ENCODE measurements around the gene TNFAIP8. TPM values are rescaled to one million over a fixed set of nuclear protein-coding genes. Genes with fewer than 3 reads are reported as not detected.

TNFAIP8 gene
- total and polyA plus RNA-seq, 2 experiments from 2014 or later: 18.3 to 37.6 TPM

- peak overlapping the region; percentile 57 for H3K27ac ChIP-seq
- peaks cover 7% of the 10 kb centered on the region for H3K79me2 ChIP-seq
- WGBS (ENCODE audit: low lambda C conversion rate, missing lambda C conversion rate): 59% methylated on average over 5 of the region's 5 CpGs
Observed at GRCh38 chr5:119313658-119314605, 41.9 kb upstream of the TNFAIP8 start.

GRCh38 chr5:119315516-119315949, 40.3 kb upstream of the TNFAIP8 start:
- peak; percentile 35 for DNase-seq (ENCODE audit: low spot score)
- Histone ChIP-seq H3K36me3 (replicated peaks; ENCODE audit: insufficient read depth, low read depth) (no peaks in the 10 kb centered on the region), H4K20me1 (ENCODE audit: insufficient read depth, poor library complexity, severe bottlenecking) (no peaks in the 10 kb centered on the region), H3K27me3 (no peaks in the 10 kb centered on the region), H3K4me1 (ENCODE audit: insufficient read depth) (peaks cover 10% of the 10 kb centered on the region), H3K4me2 (no peak overlapping the region), H3K79me2 (peaks cover 7% of the 10 kb centered on the region), H3K9me2 (replicated peaks; ENCODE audit: insufficient read depth) (no peaks in the 10 kb centered on the region), H3K27ac (no peak overlapping the region), H2AFZ (no peak overlapping the region), H3K9me3 (ENCODE audit: low read depth) (no peaks in the 10 kb centered on the region), H3K4me3 (no peak overlapping the region)
- WGBS (ENCODE audit: low lambda C conversion rate, missing lambda C conversion rate): 56% methylated on average over 2 of the region's 2 CpGs
- no peak for TF ChIP-seq EZH2phosphoT487 (IDR thresholded peaks at IDR 0.05; ENCODE audit: low read depth, severe bottlenecking, unreplicated experiment)
- peak; percentile 30 for TF ChIP-seq CTCF (IDR thresholded peaks at IDR 0.05; ENCODE audit: poor library complexity)

More at GRCh38 chr5:119313658-119314605, 41.9 kb upstream of the TNFAIP8 start:
- Histone ChIP-seq H3K36me3 (replicated peaks; ENCODE audit: insufficient read depth, low read depth) (no peaks in the 10 kb centered on the region), H3K9me3 (ENCODE audit: low read depth) (no peaks in the 10 kb centered on the region), H3K4me2 (peak overlapping the region; percentile 53), H3K4me3 (no peak overlapping the region), H3K9me2 (replicated peaks; ENCODE audit: insufficient read depth) (no peaks in the 10 kb centered on the region), H3K4me1 (ENCODE audit: insufficient read depth) (peaks cover 10% of the 10 kb centered on the region), H3K27me3 (no peaks in the 10 kb centered on the region), H2AFZ (no peak overlapping the region), H4K20me1 (ENCODE audit: insufficient read depth, poor library complexity, severe bottlenecking) (no peaks in the 10 kb centered on the region)
- no peak for TF ChIP-seq EZH2 (IDR thresholded peaks at IDR 0.05; ENCODE audit: borderline replicate concordance)
- no peak for TF ChIP-seq CTCF (IDR thresholded peaks at IDR 0.05; ENCODE audit: poor library complexity)
- no peak for TF ChIP-seq EZH2phosphoT487 (IDR thresholded peaks at IDR 0.05; ENCODE audit: low read depth, severe bottlenecking, unreplicated experiment)
- DNase-seq (ENCODE audit: low spot score): no peak

GRCh38 chr5:119316086-119316485, 39.7 kb upstream of the TNFAIP8 start:
- Histone ChIP-seq H3K4me3 (no peak overlapping the region), H3K9me3 (ENCODE audit: low read depth) (no peaks in the 10 kb centered on the region), H3K4me1 (ENCODE audit: insufficient read depth) (peaks cover 10% of the 10 kb centered on the region), H2AFZ (no peak overlapping the region), H3K4me2 (no peak overlapping the region), H3K36me3 (replicated peaks; ENCODE audit: insufficient read depth, low read depth) (no peaks in the 10 kb centered on the region), H3K79me2 (peaks cover 10% of the 10 kb centered on the region), H3K27ac (no peak overlapping the region), H4K20me1 (ENCODE audit: insufficient read depth, poor library complexity, severe bottlenecking) (no peaks in the 10 kb centered on the region), H3K9me2 (replicated peaks; ENCODE audit: insufficient read depth) (no peaks in the 10 kb centered on the region), H3K27me3 (no peaks in the 10 kb centered on the region)
- TF ChIP-seq EZH2phosphoT487 (IDR thresholded peaks at IDR 0.05; ENCODE audit: low read depth, severe bottlenecking, unreplicated experiment) (no peak), EZH2 (IDR thresholded peaks at IDR 0.05; ENCODE audit: borderline replicate concordance) (no peak), CTCF (IDR thresholded peaks at IDR 0.05; ENCODE audit: poor library complexity) (no peak)
- WGBS (ENCODE audit: low lambda C conversion rate, missing lambda C conversion rate): 95% methylated on average over 8 of the region's 8 CpGs
- no peak for DNase-seq (ENCODE audit: low spot score)
